Renal cortex interstitium (tissue), 11 donors: ENCODE results near the gene AHNAK. TPM values are rescaled to one million over a fixed set of nuclear protein-coding genes. Genes with fewer than 3 reads are reported as not detected.
A peak's percentile ranks its signal among the peaks of the same experiment; 100 is the strongest.
"Not testable (repeated sequence)": the region's sequence is repeated elsewhere in the genome, so short reads cannot be mapped to it uniquely, and the experiment has no call there.

Source experiments
- DNase-seq, 11 donors: peaks; one replicate each; pipeline ENCODE4 v3.0.0-alpha.2; 2013; ENCODE audit warnings: low read depth in 9 of 11, low spot score in 4 of 11; ENCODE audit errors: extremely low read depth in 1 of 11
- polyA plus RNA-seq, 3 donors: library from polyadenylated mRNA; unstranded; fragments of 120-200 nt; gene quantifications; one replicate each; pipeline ENCODE4 v1.2.1, GENCODE V29; 2013; ENCODE audit not compliant: insufficient read length in 3 of 3

The AHNAK gene
- polyA plus RNA-seq, 3 donors, result 193 to 231 (median 198) TPM

- DNase-seq, result no peak
These were observed 10.4 kb upstream of the AHNAK start for GRCh38 chr11:62556875-62557631.

GRCh38 chr11:62556108-62556874, 9.7 kb upstream of the AHNAK start:
- DNase-seq, result peak in 3 of 11 donors; percentile 55 to 76 (median 73)

GRCh38 chr11:62555464-62556107, 9.0 kb upstream of the AHNAK start:
- peak in 1 of 11 donors; percentile 35 for DNase-seq

GRCh38 chr11:62554387-62555167, 8.0 kb upstream of the AHNAK start:
- no peak for DNase-seq

GRCh38 chr11:62553839-62554361, 7.3 kb upstream of the AHNAK start:
- DNase-seq, result no peak

- peak in 2 of 11 donors; percentile 69 to 75 for DNase-seq
These were observed 6.7 kb upstream of the AHNAK start for GRCh38 chr11:62553080-62553838.

GRCh38 chr11:62552485-62553079, 6.0 kb upstream of the AHNAK start:
- DNase-seq, result no peak

- DNase-seq, result not testable (repeated sequence)
These were observed 3.9 kb upstream of the AHNAK start for GRCh38 chr11:62550478-62550877.

GRCh38 chr11:62548545-62549335, 2.1 kb upstream of the AHNAK start:
- no peak for DNase-seq

GRCh38 chr11:62547691-62548281, 1.2 kb upstream of the AHNAK start:
- DNase-seq, result peak in 1 of 11 donors; percentile 41

GRCh38 chr11:62546929-62547625, 471 bp upstream of the AHNAK start:
- peak in 1 of 11 donors; percentile 53 for DNase-seq

GRCh38 chr11:62545437-62546243, 966 bp downstream of the AHNAK start:
- peak in 8 of 11 donors; percentile 86 to 94 (median 90) for DNase-seq

- DNase-seq, result no peak
These were observed 1.8 kb downstream of the AHNAK start for GRCh38 chr11:62544581-62545436.

GRCh38 chr11:62543680-62544444, 2.7 kb downstream of the AHNAK start:
- DNase-seq, result no peak
